Vagina (tissue), 2 donors: ENCODE results near the gene EMILIN3. TPM values are rescaled to one million over a fixed set of nuclear protein-coding genes. Genes with fewer than 3 reads are reported as not detected.

Experiments used
- DNase-seq, 2 donors: peaks; one replicate each; pipeline ENCODE4 v3.0.0-alpha.2; 2017; ENCODE audit errors: extremely low spot score in 2 of 2
- H3K27ac ChIP-seq: fragments of 200-600 bp; sonication (generic); one replicate; pipeline ENCODE4 v1.5.1; 2019
- H3K27me3 ChIP-seq: fragments of 200-600 bp; sonication (generic); one replicate; pipeline ENCODE4 v1.5.1; 2019
- H3K36me3 ChIP-seq, 2 donors: fragments of 200-600 bp; sonication (generic); one replicate each; pipeline ENCODE4 v1.5.1; 2017 to 2019
- H3K4me1 ChIP-seq: fragments of 200-600 bp; sonication (generic); one replicate; pipeline ENCODE4 v1.5.1; 2019
- H3K4me3 ChIP-seq, 2 donors: fragments of 200-600 bp; sonication (generic); 1 replicate in 1 of 2; 2 replicates in 1 of 2; pipeline ENCODE4 v1.5.1; 2016 to 2019
- H3K9me3 ChIP-seq: fragments of 200-600 bp; sonication (generic); one replicate; pipeline ENCODE4 v1.5.1; 2019
- CTCF ChIP-seq, 3 experiments: fragments of 450-650 bp in 2 of 3; fragments of 200-600 bp in 1 of 3; sonication (generic) in 1 of 3; IDR thresholded peaks; one replicate each; pipeline ENCODE4 v1.5.1; 2017 to 2019; ENCODE audit warnings: antibody characterized with exemption in 3 of 3, mild to moderate bottlenecking in 2 of 3, moderate library complexity in 2 of 3
- POLR2A ChIP-seq, 2 donors: fragments of 450-650 bp; IDR thresholded peaks; one replicate each; pipeline ENCODE4 v1.6.1; 2017; ENCODE audit warnings: antibody characterized with exemption in 2 of 2, mild to moderate bottlenecking in 2 of 2, moderate library complexity in 2 of 2
- POLR2AphosphoS5 ChIP-seq, 2 donors: sonication (generic); formaldehyde crosslinking; IDR thresholded peaks; one replicate each; pipeline ENCODE4 v1.9.0; 2017; ENCODE audit warnings: antibody characterized with exemption in 2 of 2, mild to moderate bottlenecking in 2 of 2, low read depth in 1 of 2; ENCODE audit not compliant: insufficient read depth in 1 of 2
- intact Hi-C: fragments of 100-400 bp; cut with DNase I; formaldehyde crosslinking; loops from one replicate; pipeline ENCODE4 v1.15.1; 2023
- total RNA-seq: library from RNA; depleted of rRNA; stranded (reverse); fragments of >200 nt; gene quantifications from one replicate; pipeline ENCODE4 v1.2.3, GENCODE V29; 2016

EMILIN3 gene
- total RNA-seq, 1 donor from 2014 or later, result 5.6 TPM

- TF ChIP-seq CTCF (IDR thresholded peaks at IDR 0.05), result no peak
- TF ChIP-seq POLR2A (IDR thresholded peaks at IDR 0.05), result no peak
- TF ChIP-seq POLR2AphosphoS5 (IDR thresholded peaks at IDR 0.05; ENCODE audit: insufficient read depth in 1 of 2, low read depth in 1 of 2), result no peak
- Histone ChIP-seq H3K36me3 (no peaks in the 10 kb centered on the region), H3K27me3 (no peaks in the 10 kb centered on the region), H3K4me1 (peaks cover 63% of the 10 kb centered on the region), H3K27ac (no peak overlapping the region), H3K9me3 (no peaks in the 10 kb centered on the region), H3K4me3 (no peak overlapping the region)
- intact Hi-C loops, result no loop called here
- DNase-seq, result no peak
Observed at GRCh38 chr20:41391587-41392001, 25.0 kb upstream of the EMILIN3 start.

- Histone ChIP-seq H3K4me3 (no peak overlapping the region), H3K27ac (no peak overlapping the region), H3K27me3 (no peaks in the 10 kb centered on the region), H3K36me3 (no peaks in the 10 kb centered on the region), H3K9me3 (no peaks in the 10 kb centered on the region), H3K4me1 (peaks cover 59% of the 10 kb centered on the region)
- TF ChIP-seq POLR2A (IDR thresholded peaks at IDR 0.05) (no peak), POLR2AphosphoS5 (IDR thresholded peaks at IDR 0.05; ENCODE audit: insufficient read depth in 1 of 2, low read depth in 1 of 2) (no peak), CTCF (IDR thresholded peaks at IDR 0.05) (no peak)
- intact Hi-C loops, result no loop called here
- no peak for DNase-seq
Observed at GRCh38 chr20:41390889-41391288, 24.3 kb upstream of the EMILIN3 start.

- intact Hi-C loops, result no loop called here
- Histone ChIP-seq H3K27me3 (peaks cover 4% of the 10 kb centered on the region), H3K9me3 (no peaks in the 10 kb centered on the region), H3K4me3 (no peak overlapping the region), H3K27ac (no peak overlapping the region), H3K36me3 (no peaks in the 10 kb centered on the region), H3K4me1 (peaks cover 25% of the 10 kb centered on the region)
- DNase-seq, result no peak
- no peak for TF ChIP-seq CTCF (IDR thresholded peaks at IDR 0.05)
- no peak for TF ChIP-seq POLR2A (IDR thresholded peaks at IDR 0.05)
- TF ChIP-seq POLR2AphosphoS5 (IDR thresholded peaks at IDR 0.05; ENCODE audit: insufficient read depth in 1 of 2, low read depth in 1 of 2), result no peak
Observed at GRCh38 chr20:41387444-41387851, 20.8 kb upstream of the EMILIN3 start.

GRCh38 chr20:41386502-41387427, 20.1 kb upstream of the EMILIN3 start:
- no peaks in the 10 kb centered on the region for H3K9me3 ChIP-seq
- TF ChIP-seq CTCF (IDR thresholded peaks at IDR 0.05) (no peak), POLR2A (IDR thresholded peaks at IDR 0.05) (no peak), POLR2AphosphoS5 (IDR thresholded peaks at IDR 0.05; ENCODE audit: insufficient read depth in 1 of 2, low read depth in 1 of 2) (peak in 1 of 2 donors; percentile 50)
- no peak overlapping the region for H3K4me3 ChIP-seq
- peak overlapping the region; percentile 57 for H3K27ac ChIP-seq
- intact Hi-C loops, result no loop called here
- peaks cover 18% of the 10 kb centered on the region for H3K4me1 ChIP-seq
- no peaks in the 10 kb centered on the region for H3K36me3 ChIP-seq
- H3K27me3 ChIP-seq, result peaks cover 4% of the 10 kb centered on the region
- no peak for DNase-seq

- no peaks in the 10 kb centered on the region for H3K9me3 ChIP-seq
- H3K27me3 ChIP-seq, result peaks cover 4% of the 10 kb centered on the region
- no peak overlapping the region for H3K4me3 ChIP-seq
- intact Hi-C loops, result no loop called here
- no peaks in the 10 kb centered on the region for H3K36me3 ChIP-seq
- peaks cover 15% of the 10 kb centered on the region for H3K4me1 ChIP-seq
- H3K27ac ChIP-seq, result no peak overlapping the region
- no peak for TF ChIP-seq POLR2A (IDR thresholded peaks at IDR 0.05)
- TF ChIP-seq CTCF (IDR thresholded peaks at IDR 0.05), result no peak
- no peak for TF ChIP-seq POLR2AphosphoS5 (IDR thresholded peaks at IDR 0.05; ENCODE audit: insufficient read depth in 1 of 2, low read depth in 1 of 2)
- DNase-seq, result no peak
Observed at GRCh38 chr20:41382791-41383305, 16.2 kb upstream of the EMILIN3 start.
